NCI-H1092 treated with DMSO at 0.1 percent for 48 hours (cell line): ENCODE measurements around the gene TCP11L1.
"Not testable (repeated sequence)": the region's sequence is repeated elsewhere in the genome, so short reads cannot be mapped to it uniquely, and the experiment has no call there.

ENCODE experiments used
- DNase-seq: peaks from one replicate; lab custom pipeline; 2025; lab: John Stamatoyannopoulos, UW

The TCP11L1 gene

DNA sequence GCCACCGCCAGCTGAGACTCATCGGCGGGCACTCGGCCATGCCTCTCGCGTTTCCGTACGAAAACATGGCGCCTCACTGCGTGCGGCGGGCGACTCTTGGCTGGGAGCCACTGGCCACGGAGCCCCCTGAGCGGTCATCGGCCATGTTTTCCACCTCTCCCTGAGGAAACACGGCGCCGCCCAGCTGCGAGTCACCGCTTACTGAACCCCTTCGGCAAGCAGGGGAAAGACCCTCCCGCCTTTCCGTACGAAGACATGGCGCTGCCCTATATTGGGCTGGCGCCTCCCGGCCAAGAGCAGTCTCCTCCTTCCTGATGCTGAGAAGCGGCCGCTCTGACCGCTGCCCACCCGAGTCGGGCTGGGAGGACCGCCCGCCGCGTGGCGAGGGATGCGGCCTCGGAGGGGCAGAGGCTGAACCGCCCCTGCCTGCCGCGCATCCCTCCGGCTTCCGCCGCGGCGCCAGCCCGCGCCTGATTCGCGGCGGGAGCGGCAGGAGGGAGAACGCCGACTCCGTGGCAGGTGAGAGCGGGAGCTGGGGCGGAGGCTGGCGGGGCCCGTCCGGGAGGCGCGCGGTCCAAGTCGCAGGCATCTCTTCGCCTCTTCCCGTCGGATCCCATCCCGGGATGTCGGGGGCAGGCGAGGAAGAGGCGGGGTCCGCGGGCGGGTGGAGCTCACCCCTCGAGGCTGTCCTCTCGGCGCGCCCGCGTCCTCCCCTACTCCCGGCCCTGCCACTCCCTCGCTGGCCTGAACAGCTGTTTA, at the start of gene TCP11L1:
TSS of gene TCP11L1 (plus strand) at position 299 of the 759 bp plus-strand sequence. CDS start 4,202 bp downstream, outside the sequence.
- DNase-seq, result peak; percentile 94

DNA sequence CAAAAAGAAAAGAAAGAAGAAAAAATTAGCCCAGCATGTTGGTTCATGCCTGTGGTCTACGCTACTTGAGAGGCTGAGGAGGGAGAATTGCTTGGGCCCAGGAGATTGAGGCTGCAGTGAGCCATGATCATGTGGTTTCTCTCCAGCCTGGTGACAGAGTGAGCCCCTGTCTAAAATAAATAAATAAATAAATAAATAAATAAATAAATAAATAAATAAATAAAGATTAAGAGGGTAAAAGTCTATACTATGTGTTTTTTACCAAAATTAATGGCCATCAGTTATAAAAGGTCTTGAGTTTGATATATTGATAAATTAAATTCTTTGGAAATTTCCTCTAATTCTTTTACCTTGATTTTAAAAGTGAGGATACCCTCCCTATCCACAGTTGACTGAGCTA, 48.9 kb upstream of the TCP11L1 start:
- no peak for DNase-seq

DNA sequence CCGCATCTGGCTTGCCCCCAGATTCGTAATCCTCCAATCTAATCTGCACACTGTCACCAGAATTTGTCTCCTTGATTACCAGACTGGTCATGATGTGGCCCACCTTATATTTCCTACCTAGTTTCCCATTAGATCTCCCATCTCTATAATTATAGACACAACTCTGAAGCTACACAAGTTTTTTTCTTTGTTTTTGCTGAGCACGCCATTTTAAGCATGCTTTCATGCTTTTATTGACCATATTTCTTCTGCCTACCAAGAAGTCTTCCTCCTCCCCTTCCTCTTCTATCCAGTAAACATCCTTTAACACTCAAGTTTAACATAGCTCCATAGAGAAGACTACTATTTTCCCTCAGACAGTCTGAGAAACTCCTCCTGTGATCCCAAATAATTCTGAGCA, 47.9 kb upstream of the TCP11L1 start:
- no peak for DNase-seq

- no peak for DNase-seq
Observed at GRCh38 chr11:32991898-32992297, 47.5 kb upstream of the TCP11L1 start.

- DNase-seq, result no peak
Observed at GRCh38 chr11:33000181-33000580, 39.2 kb upstream of the TCP11L1 start.

GRCh38 chr11:33001281-33001680, 38.1 kb upstream of the TCP11L1 start:
- DNase-seq, result no peak

GRCh38 chr11:33001751-33002542, 37.4 kb upstream of the TCP11L1 start:
- DNase-seq, result no peak

- no peak for DNase-seq
Observed at GRCh38 chr11:33005175-33005574, 34.2 kb upstream of the TCP11L1 start.

DNA sequence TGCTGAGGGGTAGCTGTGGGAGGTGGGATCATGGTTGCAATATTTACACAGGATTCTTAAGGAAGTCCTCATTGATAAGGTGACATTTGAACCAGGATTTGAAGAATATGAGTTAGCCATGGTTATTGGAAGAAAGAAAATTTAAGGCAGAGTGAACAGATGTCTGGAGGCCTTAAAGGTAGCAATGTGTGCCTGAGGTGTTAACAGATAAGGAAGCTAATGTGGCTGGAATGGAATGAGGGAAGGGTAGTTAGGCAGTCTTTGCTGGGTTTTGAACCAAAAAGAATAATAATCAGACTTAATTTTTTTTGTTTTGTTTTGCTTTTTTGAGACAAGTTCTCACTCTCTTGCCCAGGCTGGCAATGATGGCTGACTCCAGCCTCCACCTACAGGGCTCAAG, 33.4 kb upstream of the TCP11L1 start:
- no peak for DNase-seq

DNA sequence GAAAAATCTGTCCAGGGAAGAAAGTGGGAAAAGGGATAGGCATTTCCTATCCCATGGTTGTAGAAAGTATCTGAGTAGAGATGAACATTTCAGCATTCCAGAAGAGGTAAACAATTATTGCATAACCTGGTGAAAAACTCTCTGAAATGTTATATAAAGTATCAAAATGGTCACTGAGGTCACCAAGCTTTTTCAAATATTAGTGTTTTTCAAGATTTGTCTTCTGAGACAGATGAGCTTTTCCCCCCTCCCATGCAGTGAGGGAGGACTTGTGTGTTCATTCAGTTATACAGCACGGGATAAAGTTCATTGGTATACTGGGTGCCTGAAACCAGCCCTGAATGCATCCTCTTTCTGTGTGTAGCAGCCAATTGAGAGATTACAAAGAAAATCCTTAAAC, 25.6 kb upstream of the TCP11L1 start:
- no peak for DNase-seq

DNA sequence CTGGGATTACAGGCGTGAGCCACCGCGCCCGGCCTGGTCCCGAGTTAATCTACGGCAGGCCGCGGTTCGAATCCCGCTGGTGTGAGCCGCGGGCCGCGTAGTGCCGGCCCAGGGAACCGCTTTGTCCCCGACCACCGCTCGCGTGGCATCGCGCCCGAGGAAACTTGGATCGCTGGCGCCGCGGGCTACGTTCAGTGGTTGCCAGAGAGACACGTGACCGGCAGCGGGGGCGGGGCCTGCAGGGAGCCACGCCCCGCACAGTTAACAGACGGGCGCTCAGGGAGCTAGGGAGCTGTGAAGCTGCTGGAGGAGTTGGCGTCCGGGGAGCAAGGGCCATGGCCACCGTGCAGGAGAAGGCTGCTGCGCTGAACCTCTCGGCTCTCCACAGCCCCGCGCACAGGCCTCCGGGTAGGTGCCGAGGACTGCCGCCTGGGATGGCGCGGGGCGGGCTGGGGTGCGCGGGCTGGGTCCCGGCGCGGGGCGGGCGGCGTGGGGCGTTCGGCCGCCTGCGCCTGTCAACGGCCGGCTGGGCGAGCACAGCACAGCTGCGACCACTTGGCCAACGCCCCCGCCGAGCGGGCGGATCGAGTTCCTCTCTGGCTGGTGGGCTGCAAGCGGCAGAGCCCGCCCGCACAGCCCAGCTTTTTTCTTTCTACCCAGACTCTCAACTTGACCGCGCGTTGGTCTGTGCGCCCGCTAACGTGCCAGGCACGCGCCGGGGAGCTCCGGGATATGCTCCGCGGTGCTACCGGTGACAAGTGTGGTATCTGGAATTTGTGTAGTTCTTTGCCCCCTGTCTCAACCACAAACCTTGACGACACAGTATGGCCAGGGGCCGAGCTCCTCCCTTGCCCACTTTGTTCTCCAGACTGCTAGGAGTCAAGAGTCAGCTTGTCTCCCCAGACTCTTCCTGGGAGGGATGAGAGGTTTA, 23.5 kb upstream of the TCP11L1 start, which contains the start of gene DEPDC7:
TSS of gene DEPDC7 (plus strand) at position 258 of the 931 bp plus-strand sequence. CDS start at position 336, 78 bp downstream.
- peak; percentile 96 for DNase-seq

DNA sequence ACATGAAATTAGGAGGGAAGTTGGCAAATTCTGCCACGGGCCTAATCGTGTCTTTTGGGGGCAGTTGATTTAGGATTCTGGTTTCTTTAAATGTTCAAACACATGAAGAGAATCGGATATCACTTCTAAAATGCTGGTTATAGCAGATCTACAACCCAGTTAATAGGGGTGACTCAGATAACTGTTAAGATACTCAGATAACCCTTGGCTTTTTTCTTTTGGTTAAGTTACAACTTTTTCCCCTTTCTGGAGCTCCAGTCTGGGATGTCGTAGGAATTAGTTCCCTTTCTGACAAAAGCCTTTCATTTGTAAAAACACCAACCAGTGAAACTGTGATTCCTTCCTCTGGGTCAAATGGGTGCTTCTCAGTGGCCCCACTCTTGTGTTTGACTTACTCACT, 22.7 kb upstream of the TCP11L1 start:
- no peak for DNase-seq

DNA sequence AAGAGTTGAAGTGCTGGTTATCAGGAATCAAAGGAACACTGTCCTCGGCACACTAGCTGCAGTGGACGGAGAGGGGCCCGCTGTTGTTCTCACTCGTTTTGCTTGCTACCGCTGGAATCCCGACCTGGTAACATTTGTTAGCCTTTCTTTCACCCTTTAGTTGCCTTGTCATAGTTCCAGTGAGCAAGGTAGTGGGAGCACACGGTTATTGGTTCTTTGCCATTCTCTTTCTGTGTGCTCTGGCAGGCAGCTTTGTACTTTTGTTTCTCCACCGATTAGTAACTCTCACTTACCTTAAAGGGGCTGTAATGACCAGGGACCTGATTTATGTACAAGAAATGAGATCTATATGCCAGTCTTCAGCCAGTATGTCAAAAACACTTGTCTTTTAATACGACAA, 21.9 kb upstream of the TCP11L1 start:
- DNase-seq, result peak; percentile 1

- no peak for DNase-seq
Observed at GRCh38 chr11:33017965-33018364, 21.4 kb upstream of the TCP11L1 start.

DNA sequence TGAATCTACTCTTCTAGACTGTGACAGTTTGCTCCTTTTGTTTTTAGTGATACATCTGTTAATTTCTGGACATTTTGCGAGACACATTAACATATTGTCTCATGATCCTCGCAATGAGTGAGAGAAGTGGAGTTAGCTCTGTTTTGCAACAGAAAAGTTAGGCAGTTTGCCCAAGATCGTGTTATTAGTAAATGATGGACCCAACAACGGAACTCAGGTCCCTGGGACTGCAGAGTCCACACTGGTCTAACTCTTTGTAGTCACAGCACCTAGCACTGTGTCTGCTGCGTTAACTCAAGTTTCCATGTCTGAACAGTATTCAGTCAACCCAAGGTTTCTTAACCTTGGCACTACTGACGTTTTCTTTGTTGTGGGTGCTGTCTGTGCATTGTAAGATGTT, 20.5 kb upstream of the TCP11L1 start:
- no peak for DNase-seq

DNA sequence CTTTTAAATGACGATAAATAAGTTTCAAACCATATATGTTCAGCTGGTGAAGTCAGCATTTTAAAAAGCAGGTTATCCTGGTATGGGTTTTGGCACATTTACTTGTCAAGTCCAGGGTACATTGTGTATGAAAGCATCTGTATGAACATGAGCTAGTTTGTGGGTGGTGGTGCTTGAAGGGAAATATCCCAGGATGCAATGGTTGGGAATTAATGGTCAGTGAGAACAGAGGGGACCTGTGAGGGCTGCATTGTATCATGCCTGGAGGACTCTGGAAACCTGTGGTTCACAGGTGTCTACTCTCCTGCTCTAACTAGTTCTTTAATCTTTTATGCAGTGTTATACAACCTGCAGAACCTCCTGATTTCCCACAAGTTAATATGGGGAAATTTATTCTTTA, 17.9 kb upstream of the TCP11L1 start:
- DNase-seq, result no peak

- no peak for DNase-seq
Observed at GRCh38 chr11:33021937-33022336, 17.4 kb upstream of the TCP11L1 start.

GRCh38 chr11:33025339-33025722, 14.0 kb upstream of the TCP11L1 start:
- DNase-seq, result no peak

GRCh38 chr11:33027233-33027632, 12.1 kb upstream of the TCP11L1 start:
- no peak for DNase-seq

- no peak for DNase-seq
Observed at GRCh38 chr11:33027846-33028536, 11.4 kb upstream of the TCP11L1 start.

- no peak for DNase-seq
Observed at GRCh38 chr11:33028537-33028914, 10.8 kb upstream of the TCP11L1 start.

GRCh38 chr11:33029218-33029617, 10.2 kb upstream of the TCP11L1 start:
- not testable (repeated sequence) for DNase-seq
